Measurements from ENCODE around the gene CBFA2T2. TPM values are rescaled to one million over a fixed set of nuclear protein-coding genes. Genes with fewer than 3 reads are reported as not detected.
A peak's percentile ranks its signal among the peaks of the same experiment; 100 is the strongest.

The CBFA2T2 gene
- total RNA-seq, 1 donor from 2014 or later, result 19.6 TPM

GRCh38 chr20:33685328-33686099 is 195.6 kb downstream of the CBFA2T2 start:
- DNase-seq (ENCODE audit: extremely low spot score, unreplicated experiment), result no peak
- Mint-ChIP-seq H3K9me3 (ENCODE audit: unreplicated experiment) (no peaks in the 10 kb centered on the region), H3K27ac (ENCODE audit: unreplicated experiment) (peak overlapping the region; percentile 50)

GRCh38 chr20:33686100-33686983 is 196.4 kb downstream of the CBFA2T2 start, which contains the start of gene E2F1:
E2F1 (minus strand) TSS chr20:33686385; CDS start chr20:33686264, 121 bp downstream.
- DNase-seq (ENCODE audit: extremely low spot score, unreplicated experiment), result peak; percentile 98
- Mint-ChIP-seq H3K27me3 (ENCODE audit: unreplicated experiment) (no peaks in the 10 kb centered on the region), H3K9me3 (ENCODE audit: unreplicated experiment) (no peaks in the 10 kb centered on the region), H3K36me3 (ENCODE audit: unreplicated experiment) (no peaks in the 10 kb centered on the region), H3K4me1 (ENCODE audit: unreplicated experiment) (peaks cover 26% of the 10 kb centered on the region), H3K27ac (ENCODE audit: unreplicated experiment) (peak within 1 kb of the TSS; percentile 60), H3K4me3 (ENCODE audit: unreplicated experiment) (peak within 1 kb of the TSS; percentile 88)
- TF ChIP-seq CTCF (IDR thresholded peaks at IDR 0.05), result peak; percentile 50

More at GRCh38 chr20:33685328-33686099, 195.6 kb downstream of the CBFA2T2 start:
- Mint-ChIP-seq H3K36me3 (ENCODE audit: unreplicated experiment) (no peaks in the 10 kb centered on the region), H3K4me1 (ENCODE audit: unreplicated experiment) (peaks cover 34% of the 10 kb centered on the region), H3K4me3 (ENCODE audit: unreplicated experiment) (peak overlapping the region; percentile 64), H3K27me3 (ENCODE audit: unreplicated experiment) (no peaks in the 10 kb centered on the region)
- no peak for TF ChIP-seq CTCF (IDR thresholded peaks at IDR 0.05)

GRCh38 chr20:33686984-33687366 is 197.1 kb downstream of the CBFA2T2 start:
- H3K9me3 Mint-ChIP-seq (ENCODE audit: unreplicated experiment), result no peaks in the 10 kb centered on the region
- peak overlapping the region; percentile 60 for H3K27ac Mint-ChIP-seq (ENCODE audit: unreplicated experiment)
- DNase-seq (ENCODE audit: extremely low spot score, unreplicated experiment), result no peak
- H3K27me3 Mint-ChIP-seq (ENCODE audit: unreplicated experiment), result no peaks in the 10 kb centered on the region
- no peaks in the 10 kb centered on the region for H3K36me3 Mint-ChIP-seq (ENCODE audit: unreplicated experiment)
- H3K4me1 Mint-ChIP-seq (ENCODE audit: unreplicated experiment), result peaks cover 20% of the 10 kb centered on the region
- peak overlapping the region; percentile 88 for H3K4me3 Mint-ChIP-seq (ENCODE audit: unreplicated experiment)
- no peak for TF ChIP-seq CTCF (IDR thresholded peaks at IDR 0.05)

GRCh38 chr20:33687370-33687915 is 197.5 kb downstream of the CBFA2T2 start:
- Mint-ChIP-seq H3K4me1 (ENCODE audit: unreplicated experiment) (peaks cover 18% of the 10 kb centered on the region), H3K9me3 (ENCODE audit: unreplicated experiment) (no peaks in the 10 kb centered on the region), H3K36me3 (ENCODE audit: unreplicated experiment) (no peaks in the 10 kb centered on the region), H3K4me3 (ENCODE audit: unreplicated experiment) (no peak overlapping the region), H3K27ac (ENCODE audit: unreplicated experiment) (peak overlapping the region; percentile 28), H3K27me3 (ENCODE audit: unreplicated experiment) (no peaks in the 10 kb centered on the region)
- no peak for DNase-seq (ENCODE audit: extremely low spot score, unreplicated experiment)
- TF ChIP-seq CTCF (IDR thresholded peaks at IDR 0.05), result no peak
